ENCODE measurements around the gene ARHGAP26. TPM values are rescaled to one million over a fixed set of nuclear protein-coding genes. Genes with fewer than 3 reads are reported as not detected.

ARHGAP26 gene
- total and polyA plus RNA-seq, 7 donors = 5.4 to 25.5 (median 19.1) TPM

DNA sequence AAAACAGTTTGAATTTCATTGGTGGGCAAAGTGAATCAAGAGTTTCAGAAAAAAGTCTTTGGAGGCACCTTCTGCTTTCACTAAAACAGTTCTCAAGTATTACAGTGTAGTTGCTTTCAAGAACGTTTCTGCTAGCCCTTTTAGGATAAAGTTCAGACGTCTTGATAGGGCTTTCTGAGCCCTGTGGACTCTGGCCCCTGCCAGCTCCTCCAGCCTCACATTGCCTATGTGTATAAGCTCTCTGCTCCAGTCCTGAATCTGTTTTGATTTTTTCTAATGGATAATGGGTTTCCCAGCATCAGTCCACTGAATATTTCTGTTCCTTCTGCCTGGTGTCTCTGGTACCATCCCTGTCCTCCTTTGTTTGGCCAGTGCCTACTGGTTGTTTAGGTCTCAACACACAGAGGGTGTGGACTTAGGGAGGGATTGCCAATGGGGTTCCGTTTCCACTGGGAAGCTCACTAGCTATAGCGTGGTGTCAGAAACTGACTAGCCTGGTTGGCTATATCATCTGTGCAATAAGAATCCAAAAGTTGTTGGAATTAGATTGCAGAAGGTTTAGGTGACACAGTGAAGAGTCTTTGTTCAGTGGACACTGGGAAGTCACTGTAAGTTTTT lies 26.4 kb downstream of the ARHGAP26 start:
- WGBS, 2 donors = 15 to 61% methylated on average over 4 of the region's 4 CpGs
- H3K9me3 ChIP-seq = no peaks in the 10 kb centered on the region
- no peak overlapping the region for H3K4me3 ChIP-seq
- no peaks in the 10 kb centered on the region for H3K27me3 ChIP-seq
- no peaks in the 10 kb centered on the region for H3K4me1 ChIP-seq
- DNase-seq = no peak
- TF ChIP-seq, protein P1, sequence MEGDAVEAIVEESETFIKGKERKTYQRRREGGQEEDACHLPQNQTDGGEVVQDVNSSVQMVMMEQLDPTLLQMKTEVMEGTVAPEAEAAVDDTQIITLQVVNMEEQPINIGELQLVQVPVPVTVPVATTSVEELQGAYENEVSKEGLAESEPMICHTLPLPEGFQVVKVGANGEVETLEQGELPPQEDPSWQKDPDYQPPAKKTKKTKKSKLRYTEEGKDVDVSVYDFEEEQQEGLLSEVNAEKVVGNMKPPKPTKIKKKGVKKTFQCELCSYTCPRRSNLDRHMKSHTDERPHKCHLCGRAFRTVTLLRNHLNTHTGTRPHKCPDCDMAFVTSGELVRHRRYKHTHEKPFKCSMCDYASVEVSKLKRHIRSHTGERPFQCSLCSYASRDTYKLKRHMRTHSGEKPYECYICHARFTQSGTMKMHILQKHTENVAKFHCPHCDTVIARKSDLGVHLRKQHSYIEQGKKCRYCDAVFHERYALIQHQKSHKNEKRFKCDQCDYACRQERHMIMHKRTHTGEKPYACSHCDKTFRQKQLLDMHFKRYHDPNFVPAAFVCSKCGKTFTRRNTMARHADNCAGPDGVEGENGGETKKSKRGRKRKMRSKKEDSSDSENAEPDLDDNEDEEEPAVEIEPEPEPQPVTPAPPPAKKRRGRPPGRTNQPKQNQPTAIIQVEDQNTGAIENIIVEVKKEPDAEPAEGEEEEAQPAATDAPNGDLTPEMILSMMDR (IDR thresholded peaks at IDR 0.05) = no peak
- TF ChIP-seq POLR2A (IDR thresholded peaks at IDR 0.05) (no peak), POLR2AphosphoS5 (IDR thresholded peaks at IDR 0.05) (no peak)
- H3K27ac ChIP-seq = no peak overlapping the region
- intact Hi-C loops (cut with DNase I) = no loop called here
- no peaks in the 10 kb centered on the region for H3K36me3 ChIP-seq

DNA sequence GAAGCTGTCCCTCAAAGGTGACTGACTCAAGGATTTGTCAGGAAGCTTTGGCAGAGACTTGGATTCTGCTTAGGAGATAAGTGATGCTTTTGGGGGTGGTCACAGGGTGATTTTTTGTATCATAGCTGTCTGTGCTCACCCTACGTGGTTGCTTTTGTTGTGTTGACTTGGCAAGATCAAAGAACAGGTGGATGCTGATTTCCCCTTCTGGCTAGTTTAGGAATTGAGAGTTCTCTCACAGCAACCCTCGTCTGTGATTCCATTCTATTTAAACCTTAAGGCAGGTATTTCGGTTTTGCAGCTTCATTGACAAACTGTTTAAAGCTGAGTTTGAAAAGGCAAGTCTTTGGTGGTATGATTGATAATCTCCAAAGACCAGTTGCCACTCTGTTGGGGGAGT lies 27.2 kb downstream of the ARHGAP26 start:
- Histone ChIP-seq H3K36me3 (no peaks in the 10 kb centered on the region), H3K27ac (peak overlapping the region in 1 of 4 donors; percentile 4), H3K4me3 (no peak overlapping the region), H3K9me3 (no peaks in the 10 kb centered on the region), H3K4me1 (no peaks in the 10 kb centered on the region), H3K27me3 (no peaks in the 10 kb centered on the region)
- no peak for TF ChIP-seq POLR2A (IDR thresholded peaks at IDR 0.05)
- no peak for TF ChIP-seq EP300 (IDR thresholded peaks at IDR 0.05)
- TF ChIP-seq POLR2AphosphoS5 (IDR thresholded peaks at IDR 0.05) = no peak
- TF ChIP-seq, protein P1 (IDR thresholded peaks at IDR 0.05) = no peak
- intact Hi-C loops (cut with DNase I) = no loop called here
- 41 to 60% methylated on average over 3 of the region's 3 CpGs for whole genome bisulfite sequencing, 2 donors
- DNase-seq = no peak

DNA sequence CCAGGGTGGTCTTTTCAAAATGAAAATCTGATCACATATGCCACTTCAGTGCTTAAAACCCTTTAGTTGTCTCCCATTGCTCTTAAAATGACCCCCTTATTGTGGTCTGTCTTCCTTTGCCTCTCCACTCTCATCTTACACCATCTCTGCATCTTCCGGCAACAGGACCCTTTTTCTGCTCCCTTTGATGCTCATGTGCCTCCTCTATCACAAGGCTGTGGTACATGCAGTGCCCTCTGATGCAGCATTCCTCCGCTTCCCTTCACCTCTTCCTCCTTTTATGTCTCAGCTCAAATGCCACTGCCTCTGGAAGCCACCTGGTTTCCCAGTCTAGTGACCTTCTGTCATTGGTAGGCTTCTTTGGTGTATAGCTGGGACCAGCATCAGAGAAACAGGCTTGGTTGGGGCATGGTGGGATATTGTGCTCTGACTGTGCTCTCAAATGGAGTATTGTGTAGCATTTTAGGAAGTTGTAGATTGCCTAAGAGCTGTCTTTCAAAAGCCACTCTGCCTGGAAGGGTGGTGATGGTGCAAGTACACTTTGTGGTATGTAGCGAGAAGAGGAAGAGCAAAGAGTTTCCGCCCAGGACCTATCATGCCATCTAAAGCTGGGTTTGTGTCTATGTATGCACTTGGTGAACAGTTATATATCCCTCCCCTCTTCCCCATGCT lies 28.1 kb downstream of the ARHGAP26 start:
- 61 to 91% methylated on average over 4 of the region's 4 CpGs for WGBS, 2 donors
- peak in 1 of 4 donors; percentile 50 for TF ChIP-seq POLR2AphosphoS5 (IDR thresholded peaks at IDR 0.05)
- TF ChIP-seq EP300 (IDR thresholded peaks at IDR 0.05) = peak in 1 of 4 donors; percentile 18
- TF ChIP-seq, protein P1 (IDR thresholded peaks at IDR 0.05) = no peak
- no peaks in the 10 kb centered on the region for H3K27me3 ChIP-seq
- H3K36me3 ChIP-seq = no peaks in the 10 kb centered on the region
- DNase-seq = peak; percentile 69
- H3K9me3 ChIP-seq = no peaks in the 10 kb centered on the region
- intact Hi-C loops (cut with DNase I) = no loop called here
- H3K4me3 ChIP-seq = no peak overlapping the region
- peaks cover 0 to 8% (median 3%) of the 10 kb centered on the region in 4 donors for H3K4me1 ChIP-seq
- H3K27ac ChIP-seq = peak overlapping the region in 3 of 4 donors; percentile 3 to 29 (median 4)

DNA sequence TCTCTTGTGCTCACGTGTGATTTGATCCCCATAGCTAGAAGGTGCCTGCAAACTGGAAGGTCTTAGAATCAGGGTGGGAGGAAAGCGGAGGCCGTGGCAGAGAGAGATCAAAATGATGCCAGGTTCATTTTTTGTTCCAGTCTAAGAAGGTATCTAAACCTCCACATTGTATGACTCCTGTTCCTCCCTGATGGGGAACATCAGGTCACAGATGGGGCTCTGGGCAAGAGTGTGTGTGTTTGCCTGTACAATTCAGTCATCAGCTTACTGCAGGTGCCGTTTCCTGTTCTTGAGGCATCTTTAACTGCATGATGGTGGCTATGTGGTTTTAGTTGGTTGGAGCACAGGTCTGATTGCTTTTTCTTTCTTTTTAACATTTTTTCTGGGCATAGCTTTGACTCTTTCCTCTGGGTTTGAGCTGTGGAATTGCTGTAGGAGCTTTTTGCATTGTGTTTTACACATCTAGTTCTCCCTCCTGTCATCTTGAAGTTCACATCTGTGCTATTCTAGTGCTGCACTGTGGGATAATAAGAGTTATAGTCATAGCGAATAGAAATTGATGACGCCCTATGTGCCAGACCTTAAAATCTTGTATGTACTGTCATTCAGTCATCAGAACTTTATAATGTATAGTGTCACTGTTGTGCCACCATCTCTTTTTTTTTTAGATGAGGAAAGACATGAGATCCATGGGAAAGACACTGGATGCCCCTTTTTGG lies 30.8 kb downstream of the ARHGAP26 start:
- intact Hi-C loops (cut with DNase I) = no loop called here
- Histone ChIP-seq H3K27ac (no peak overlapping the region), H3K36me3 (no peaks in the 10 kb centered on the region), H3K27me3 (no peaks in the 10 kb centered on the region), H3K4me3 (no peak overlapping the region), H3K4me1 (peaks cover 0 to 15% (median 8%) of the 10 kb centered on the region in 4 donors), H3K9me3 (no peaks in the 10 kb centered on the region)
- WGBS, 2 donors = 60 to 82% methylated on average over 6 of the region's 6 CpGs
- TF ChIP-seq EP300 (IDR thresholded peaks at IDR 0.05) = no peak
- no peak for TF ChIP-seq POLR2AphosphoS5 (IDR thresholded peaks at IDR 0.05)
- TF ChIP-seq, protein P1 (IDR thresholded peaks at IDR 0.05) = no peak
- TF ChIP-seq POLR2A (IDR thresholded peaks at IDR 0.05) = no peak
- no peak for DNase-seq

All from sigmoid colon (tissue), 7 donors.